B cell (primary cell): ENCODE data around the gene P2RY6. TPM values are rescaled to one million over a fixed set of nuclear protein-coding genes. Genes with fewer than 3 reads are reported as not detected.

Experiments used
- ATAC-seq: fragments of 200-7000 bp; cut with Tn5 transposase; one replicate; pipeline ENCODE4 v1.10.0; 2021; ENCODE audit warnings: low read depth, mild to moderate bottlenecking, moderate number of reproducible peaks, moderate library complexity
- CTCF ChIA-PET: fragments of 350-600 bp; sonication (Branson Sonifier 250); formaldehyde crosslinking; loops from one replicate; lab custom pipeline; 2021; ENCODE audit warnings: antibody characterized with exemption, inconsistent platforms; lab: Charles Lee
- POLR2A ChIA-PET: fragments of 350-600 bp; sonication (Branson Sonifier 250); formaldehyde crosslinking; loops from one replicate; lab custom pipeline; 2021; ENCODE audit warnings: antibody characterized with exemption; lab: Charles Lee
- DNase-seq: peaks from one replicate; pipeline ENCODE4 v3.0.0; 2013
- H2AFZ ChIP-seq: 2 replicates; pipeline ENCODE4 v1.6.1; 2012; ENCODE audit warnings: mild to moderate bottlenecking, low read depth, low read length; ENCODE audit not compliant: insufficient read depth, poor library complexity, severe bottlenecking
- H3K27ac ChIP-seq, 2 donors: 1 replicate in 1 of 2; 2 replicates in 1 of 2; pipeline ENCODE4 v1.5.1; 2012 to 2013; ENCODE audit warnings: low read length in 2 of 2, mild to moderate bottlenecking in 2 of 2, moderate library complexity in 1 of 2
- H3K27me3 ChIP-seq, 4 experiments: fragments of 200-600 bp in 1 of 4; sonication (generic) in 1 of 4; replicated peaks in 1 of 4; 1 replicate in 2 of 4; 2 replicates in 2 of 4; pipeline versions ENCODE4 v1.6.1 to v1.7.0; 2013 to 2016; ENCODE audit warnings: low read length in 3 of 4, mild to moderate bottlenecking in 2 of 4, mixed read lengths in 1 of 4, moderate library complexity in 1 of 4; ENCODE audit not compliant: insufficient read depth in 4 of 4, control insufficient read depth in 3 of 4; ENCODE audit errors: control extremely low read depth in 1 of 4
- H3K36me3 ChIP-seq, 2 experiments: replicated peaks in 1 of 2; 1 replicate in 1 of 2; 2 replicates in 1 of 2; pipeline versions ENCODE4 v1.6.1 to v1.7.1; 2013; ENCODE audit warnings: low read length in 1 of 2; ENCODE audit not compliant: insufficient read depth in 2 of 2, control insufficient read depth in 1 of 2; ENCODE audit errors: control extremely low read depth in 1 of 2, extremely low read depth in 1 of 2
- H3K4me1 ChIP-seq, 2 donors: fragments of 200-600 bp in 1 of 2; sonication (generic) in 1 of 2; 1 replicate in 1 of 2; 2 replicates in 1 of 2; pipeline versions ENCODE4 v1.5.1 to v1.6.1; 2013 to 2017; ENCODE audit warnings: low read length in 2 of 2; ENCODE audit not compliant: control insufficient read depth in 2 of 2, insufficient read depth in 2 of 2
- H3K4me2 ChIP-seq: replicated peaks from 2 replicates; pipeline ENCODE3; 2012; ENCODE audit warnings: mild to moderate bottlenecking, low read depth, low read length; ENCODE audit not compliant: poor library complexity, severe bottlenecking
- H3K4me3 ChIP-seq, 5 experiments: fragments of 200-600 bp in 1 of 5; sonication (generic) in 1 of 5; 1 replicate in 3 of 5; 2 replicates in 2 of 5; pipeline versions ENCODE4 v1.5.1 to v1.7.0; 2011 to 2016; ENCODE audit warnings: low read length in 4 of 5, mild to moderate bottlenecking in 4 of 5, low read depth in 2 of 5, control low read depth in 1 of 5, moderate library complexity in 1 of 5; ENCODE audit not compliant: insufficient read depth in 1 of 5; ENCODE audit errors: control extremely low read depth in 1 of 5, extremely low read depth in 1 of 5
- H3K79me2 ChIP-seq: fragments of 200-600 bp; sonication (generic); one replicate; pipeline ENCODE4 v1.6.0; 2016; ENCODE audit warnings: low read length; ENCODE audit not compliant: control insufficient read depth, insufficient read depth
- H3K9ac ChIP-seq: fragments of 200-600 bp; sonication (generic); 2 replicates; pipeline ENCODE4 v1.6.1; 2017; ENCODE audit warnings: mild to moderate bottlenecking, low read length, moderate library complexity
- H3K9me3 ChIP-seq, 3 donors: one replicate each; pipeline versions ENCODE4 v1.6.1 to v1.7.1; 2013; ENCODE audit warnings: low read length in 2 of 3; ENCODE audit not compliant: control insufficient read depth in 2 of 3, insufficient read depth in 1 of 3; ENCODE audit errors: control extremely low read depth in 1 of 3
- H4K20me1 ChIP-seq: 2 replicates; pipeline ENCODE4 v1.6.0; 2012; ENCODE audit warnings: mild to moderate bottlenecking, low read length; ENCODE audit not compliant: insufficient read depth, control insufficient read depth, poor library complexity, severe bottlenecking
- H3K27ac Mint-ChIP-seq: one replicate; pipeline ENCODE4 v1.8.0; 2021; ENCODE audit warnings: mixed read lengths
- H3K27me3 Mint-ChIP-seq: one replicate; pipeline ENCODE4 v1.8.0; 2021; ENCODE audit warnings: mixed read lengths
- H3K4me1 Mint-ChIP-seq: one replicate; pipeline ENCODE4 v1.8.0; 2021; ENCODE audit warnings: mixed read lengths
- H3K4me3 Mint-ChIP-seq: one replicate; pipeline ENCODE4 v1.8.0; 2021; ENCODE audit warnings: mixed read lengths
- H3K9me3 Mint-ChIP-seq: one replicate; pipeline ENCODE4 v1.8.0; 2022; ENCODE audit warnings: mixed read lengths; ENCODE audit not compliant: insufficient read depth
- EZH2 ChIP-seq: IDR thresholded peaks from 2 replicates; pipeline ENCODE4 v1.6.1; 2012; ENCODE audit warnings: borderline replicate concordance, low read depth, mild to moderate bottlenecking, moderate library complexity, low read length; ENCODE audit not compliant: insufficient read depth, poor library complexity, severe bottlenecking
- WGBS: methylation state at CpG from one replicate; pipeline ENCODE4 v1.1.5; 2013; ENCODE audit warnings: missing lambda C conversion rate; ENCODE audit not compliant: insufficient coverage; 5-methylcytosine and 5-hydroxymethylcytosine counted together
- intact Hi-C: fragments of 100-400 bp; cut with micrococcal nuclease; formaldehyde crosslinking; loops from one replicate; pipeline ENCODE4 v1.10.0; 2022
- polyA plus RNA-seq: library from polyadenylated mRNA; depleted of rRNA; stranded (reverse); fragments of >200 nt; gene quantifications from 2 replicates; pipeline ENCODE4 v1.2.3, GENCODE V29; 2012
- total RNA-seq, 2 donors: library from RNA; stranded (reverse); fragments of 120-200 nt in 1 of 2; gene quantifications; 1 replicate in 1 of 2; 2 replicates in 1 of 2; pipeline versions ENCODE4 v1.2.3 to v1.2.4, GENCODE V29; 2013 to 2022
- TF ChIP-seq, protein P1 (sequence below): fragments of 200-600 bp; IDR thresholded peaks from one replicate; pipeline ENCODE4 v1.8.0; 2022; ENCODE audit warnings: antibody characterized with exemption, mild to moderate bottlenecking

The P2RY6 gene
- total and polyA plus RNA-seq, 2 donors (not counting 1 experiment from before 2014, with no cell fraction given) = 0.25 TPM; not detected in 1

DNA sequence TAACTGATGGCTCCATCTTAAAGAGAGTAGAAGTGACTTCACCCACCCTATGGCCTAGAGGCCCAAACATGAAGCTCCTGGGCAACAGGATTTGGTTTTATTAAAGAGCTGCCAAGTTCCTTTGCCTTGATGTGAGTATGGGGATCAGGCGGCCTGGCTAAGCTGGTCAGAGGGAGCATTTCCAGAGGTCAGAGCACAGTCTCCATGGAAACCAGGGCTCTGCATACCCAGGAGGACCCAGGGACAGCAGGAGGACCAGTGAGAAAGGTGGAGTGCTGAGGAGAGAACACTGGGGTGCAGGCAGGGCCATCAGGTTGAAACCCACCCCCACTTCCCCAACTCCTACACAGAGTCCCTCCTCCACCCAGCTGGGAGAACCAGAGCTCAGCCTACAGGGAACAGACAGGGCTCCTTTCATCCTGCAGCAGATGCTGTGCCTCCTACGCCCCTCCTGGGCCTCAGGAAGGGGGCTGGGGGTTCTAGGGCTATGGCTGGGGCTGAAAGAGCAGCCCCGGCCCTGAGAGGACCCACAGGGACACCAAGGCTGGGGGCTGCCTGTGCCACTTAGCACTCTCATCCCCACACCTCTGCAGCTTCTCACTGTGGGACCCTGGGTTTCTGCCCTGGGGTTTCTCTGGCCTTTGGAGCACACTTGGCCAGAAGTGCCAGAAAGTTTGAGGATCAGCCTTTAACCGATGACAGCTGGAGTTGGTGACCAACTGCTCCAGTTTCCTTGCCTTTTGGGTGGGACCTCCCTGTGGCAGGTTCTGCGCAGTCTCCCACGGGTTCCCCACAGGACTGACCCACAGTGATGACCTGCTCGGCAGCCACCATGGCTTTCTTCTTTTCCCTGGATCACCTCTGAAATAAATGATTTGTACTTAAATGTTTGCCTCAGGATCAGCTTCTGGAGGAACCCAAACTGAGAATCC, 13.8 kb upstream of the P2RY6 start:
- intact Hi-C loops = no loop called here
- Histone ChIP-seq H3K79me2 (no peaks in the 10 kb centered on the region), H3K4me1 (no peaks in the 10 kb centered on the region), H4K20me1 (no peaks in the 10 kb centered on the region), H3K27me3 (peaks cover 0 to 13% (median 4%) of the 10 kb centered on the region in 4 experiments), H3K36me3 (no peaks in the 10 kb centered on the region), H2AFZ (no peak overlapping the region), H3K4me3 (no peak overlapping the region), H3K9ac (no peak overlapping the region), H3K9me3 (no peaks in the 10 kb centered on the region), H3K4me2 (no peak overlapping the region), H3K27ac (no peak overlapping the region)
- DNase-seq (no peak), ATAC-seq (no peak)
- H3K27ac Mint-ChIP-seq = no peak overlapping the region
- H3K4me3 Mint-ChIP-seq = no peak overlapping the region
- no peaks in the 10 kb centered on the region for H3K4me1 Mint-ChIP-seq
- TF ChIP-seq, protein P1, sequence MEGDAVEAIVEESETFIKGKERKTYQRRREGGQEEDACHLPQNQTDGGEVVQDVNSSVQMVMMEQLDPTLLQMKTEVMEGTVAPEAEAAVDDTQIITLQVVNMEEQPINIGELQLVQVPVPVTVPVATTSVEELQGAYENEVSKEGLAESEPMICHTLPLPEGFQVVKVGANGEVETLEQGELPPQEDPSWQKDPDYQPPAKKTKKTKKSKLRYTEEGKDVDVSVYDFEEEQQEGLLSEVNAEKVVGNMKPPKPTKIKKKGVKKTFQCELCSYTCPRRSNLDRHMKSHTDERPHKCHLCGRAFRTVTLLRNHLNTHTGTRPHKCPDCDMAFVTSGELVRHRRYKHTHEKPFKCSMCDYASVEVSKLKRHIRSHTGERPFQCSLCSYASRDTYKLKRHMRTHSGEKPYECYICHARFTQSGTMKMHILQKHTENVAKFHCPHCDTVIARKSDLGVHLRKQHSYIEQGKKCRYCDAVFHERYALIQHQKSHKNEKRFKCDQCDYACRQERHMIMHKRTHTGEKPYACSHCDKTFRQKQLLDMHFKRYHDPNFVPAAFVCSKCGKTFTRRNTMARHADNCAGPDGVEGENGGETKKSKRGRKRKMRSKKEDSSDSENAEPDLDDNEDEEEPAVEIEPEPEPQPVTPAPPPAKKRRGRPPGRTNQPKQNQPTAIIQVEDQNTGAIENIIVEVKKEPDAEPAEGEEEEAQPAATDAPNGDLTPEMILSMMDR = no peak
- TF ChIP-seq EZH2 = no peak
- no peaks in the 10 kb centered on the region for H3K9me3 Mint-ChIP-seq
- 78% methylated on average over 6 of the region's 7 CpGs for WGBS
- ChIA-PET POLR2A (no interaction called here), CTCF (no interaction called here)
- peaks cover 15% of the 10 kb centered on the region for H3K27me3 Mint-ChIP-seq
